ENCODE data around the gene BORCS8. TPM values are rescaled to one million over a fixed set of nuclear protein-coding genes. Genes with fewer than 3 reads are reported as not detected.

BORCS8 gene
- total and polyA plus RNA-seq, 2 of the 13 experiments (the other 11 are each of a cell fraction or from before 2014, with no cell fraction given): 9.6 to 13.3 TPM

DNA sequence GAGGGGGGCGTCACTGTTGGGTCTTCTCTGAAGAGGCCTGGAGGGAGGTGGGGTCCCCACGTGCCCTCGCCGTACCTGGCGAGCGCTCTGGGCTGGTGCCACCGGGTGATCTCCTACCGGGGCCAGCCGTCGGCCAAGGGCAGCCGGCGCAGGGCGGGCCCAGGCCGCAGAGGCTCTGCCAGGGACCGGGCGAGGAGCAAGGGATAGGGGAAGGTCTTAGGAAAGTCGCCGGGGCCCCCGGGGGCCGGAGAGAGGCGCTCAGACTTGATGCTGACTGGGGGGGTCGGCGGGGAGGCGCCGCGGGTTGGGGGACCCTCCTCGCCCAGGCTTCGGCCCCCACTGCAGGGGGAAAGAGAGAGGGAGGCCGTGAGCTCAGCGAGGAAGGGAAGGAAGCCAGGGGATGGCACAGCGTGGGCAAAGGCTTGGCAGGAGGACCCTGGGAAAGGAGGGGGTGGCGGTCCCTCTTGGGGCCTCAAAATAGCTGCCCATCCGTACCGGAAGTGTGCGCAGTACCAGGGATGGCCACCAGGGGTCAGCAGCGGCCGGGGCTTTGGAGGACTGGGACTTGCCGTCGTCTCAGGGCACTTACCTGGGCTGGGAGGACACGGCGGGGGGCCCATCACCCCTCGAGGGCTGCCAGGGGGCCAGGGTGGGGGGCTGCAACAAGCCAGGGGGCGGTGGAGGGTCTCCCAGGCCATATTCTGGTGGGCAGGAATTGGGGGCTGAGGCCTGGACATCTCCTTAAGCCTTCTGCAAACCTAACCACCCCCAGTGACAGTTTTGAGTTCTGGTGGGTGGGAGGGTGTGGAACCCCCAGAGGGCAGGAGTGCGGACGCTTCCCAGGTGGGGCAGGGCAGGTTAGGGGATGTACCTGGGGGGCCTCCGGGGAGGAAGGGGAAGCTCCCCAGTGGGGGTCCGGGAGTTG, 46.0 kb downstream of the BORCS8 start:
- Histone ChIP-seq H3K4me1 (ENCODE audit: insufficient read depth, low read length) (no peaks in the 10 kb centered on the region), H3K9ac (ENCODE audit: insufficient read depth, low read depth, low read length) (no peak overlapping the region), H2AFZ (ENCODE audit: low read length) (no peak overlapping the region), H3K27ac (ENCODE audit: extremely low read length, insufficient read depth, low read length) (no peak overlapping the region), H4K20me1 (ENCODE audit: insufficient read depth, low read length) (no peaks in the 10 kb centered on the region), H3K36me3 (replicated peaks in 1 of 2; ENCODE audit: control insufficient read depth in 1 of 2, insufficient read depth in 2 of 2, low read length in 2 of 2) (peaks cover 2 to 11% of the 10 kb centered on the region in 2 experiments; a peak in 3 of 5 replicates), H3K27me3 (ENCODE audit: control insufficient read depth in 1 of 2, insufficient read depth in 2 of 2, low read length in 2 of 2) (no peaks in the 10 kb centered on the region), H3K9me3 (ENCODE audit: low read length) (no peaks in the 10 kb centered on the region), H3K4me3 (replicated peaks in 1 of 3; ENCODE audit: insufficient read depth in 1 of 3, low read depth in 2 of 3, low read length in 3 of 3) (no peak overlapping the region), H3K79me2 (ENCODE audit: insufficient read depth, low read length) (no peaks in the 10 kb centered on the region), H3K4me2 (ENCODE audit: low read depth, low read length) (no peak overlapping the region)
- FAIRE-seq (no peak), DNase-seq (ENCODE audit: low spot score) (peak; percentile 35), ATAC-seq (peak; percentile 83)
- BruUV-seq (replicated peaks): no TSS peak
- ChIA-PET POLR2A (interaction anchor here (1.1 kb wide), 1 partner anchor 24 kb away, joined by 3 read pairs; the partner anchor contains the start of gene MEF2B), CTCF (ENCODE audit: low intra/inter-chr PET ratio, low total read pairs) (interaction anchor here (0.8 to 5.0 kb wide), 3 partner anchors 26 to 215 kb away, joined by 4 to 88 read pairs (median 6); no protein-coding TSS in a partner anchor)
- 59% methylated on average over 25 of the region's 47 CpGs for WGBS (ENCODE audit: low lambda C conversion rate)
- in situ Hi-C loops (cut with HindIII; ENCODE audit: extremely low pct_ligation_motif_present, low pct_unique_long_range_greater_than_20kb) (no loop called here), intact Hi-C loops (cut with micrococcal nuclease; ENCODE audit: unreplicated experiment) (loop anchor here (1.0 kb wide), 1 partner anchor 29 kb away; no protein-coding TSS in a partner anchor)
- TF ChIP-seq, protein P1, sequence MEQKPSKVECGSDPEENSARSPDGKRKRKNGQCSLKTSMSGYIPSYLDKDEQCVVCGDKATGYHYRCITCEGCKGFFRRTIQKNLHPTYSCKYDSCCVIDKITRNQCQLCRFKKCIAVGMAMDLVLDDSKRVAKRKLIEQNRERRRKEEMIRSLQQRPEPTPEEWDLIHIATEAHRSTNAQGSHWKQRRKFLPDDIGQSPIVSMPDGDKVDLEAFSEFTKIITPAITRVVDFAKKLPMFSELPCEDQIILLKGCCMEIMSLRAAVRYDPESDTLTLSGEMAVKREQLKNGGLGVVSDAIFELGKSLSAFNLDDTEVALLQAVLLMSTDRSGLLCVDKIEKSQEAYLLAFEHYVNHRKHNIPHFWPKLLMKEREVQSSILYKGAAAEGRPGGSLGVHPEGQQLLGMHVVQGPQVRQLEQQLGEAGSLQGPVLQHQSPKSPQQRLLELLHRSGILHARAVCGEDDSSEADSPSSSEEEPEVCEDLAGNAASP (CRISPR knock-in tag; IDR thresholded peaks at IDR 0.05; ENCODE audit: borderline replicate concordance): 0 out of 2 replicates have a peak, but pooled peaks have one; percentile 36
- TF ChIP-seq ZBTB8A (CRISPR knock-in tag; IDR thresholded peaks at IDR 0.05; ENCODE audit: borderline replicate concordance, low read depth): no peak
- TF ChIP-seq ZNF329 (CRISPR knock-in tag; IDR thresholded peaks at IDR 0.05; ENCODE audit: low read depth): 0 out of 2 replicates have a peak, but pooled peaks have one; percentile 39
- TF ChIP-seq RAD21 (CRISPR knock-in tag; IDR thresholded peaks at IDR 0.05): peak; percentile 90
- TF ChIP-seq KDM2A (CRISPR knock-in tag; IDR thresholded peaks at IDR 0.05; ENCODE audit: borderline replicate concordance, low read depth): peak; percentile 55; the same call in 1 of the 2 replicates
- 0 out of 2 replicates have a peak, but pooled peaks have one; percentile 33 for TF ChIP-seq HNRNPL (IDR thresholded peaks at IDR 0.05; ENCODE audit: low read depth, low read length)
- TF ChIP-seq HMG20B (CRISPR knock-in tag; conservative IDR thresholded peaks at IDR 0.05): no peak
- TF ChIP-seq RXRB (CRISPR knock-in tag; IDR thresholded peaks at IDR 0.05; ENCODE audit: borderline replicate concordance): no peak
- 0 out of 2 replicates have a peak, but pooled peaks have one; percentile 10 for TF ChIP-seq BHLHE40 (IDR thresholded peaks at IDR 0.05; ENCODE audit: low read length)
- TF ChIP-seq, protein P2, sequence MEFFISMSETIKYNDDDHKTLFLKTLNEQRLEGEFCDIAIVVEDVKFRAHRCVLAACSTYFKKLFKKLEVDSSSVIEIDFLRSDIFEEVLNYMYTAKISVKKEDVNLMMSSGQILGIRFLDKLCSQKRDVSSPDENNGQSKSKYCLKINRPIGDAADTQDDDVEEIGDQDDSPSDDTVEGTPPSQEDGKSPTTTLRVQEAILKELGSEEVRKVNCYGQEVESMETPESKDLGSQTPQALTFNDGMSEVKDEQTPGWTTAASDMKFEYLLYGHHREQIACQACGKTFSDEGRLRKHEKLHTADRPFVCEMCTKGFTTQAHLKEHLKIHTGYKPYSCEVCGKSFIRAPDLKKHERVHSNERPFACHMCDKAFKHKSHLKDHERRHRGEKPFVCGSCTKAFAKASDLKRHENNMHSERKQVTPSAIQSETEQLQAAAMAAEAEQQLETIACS (CRISPR knock-in tag; IDR thresholded peaks at IDR 0.05): no peak
- TF ChIP-seq ZSCAN9 (CRISPR knock-in tag; IDR thresholded peaks at IDR 0.05; ENCODE audit: borderline replicate concordance): no peak
- TF ChIP-seq, protein P3, sequence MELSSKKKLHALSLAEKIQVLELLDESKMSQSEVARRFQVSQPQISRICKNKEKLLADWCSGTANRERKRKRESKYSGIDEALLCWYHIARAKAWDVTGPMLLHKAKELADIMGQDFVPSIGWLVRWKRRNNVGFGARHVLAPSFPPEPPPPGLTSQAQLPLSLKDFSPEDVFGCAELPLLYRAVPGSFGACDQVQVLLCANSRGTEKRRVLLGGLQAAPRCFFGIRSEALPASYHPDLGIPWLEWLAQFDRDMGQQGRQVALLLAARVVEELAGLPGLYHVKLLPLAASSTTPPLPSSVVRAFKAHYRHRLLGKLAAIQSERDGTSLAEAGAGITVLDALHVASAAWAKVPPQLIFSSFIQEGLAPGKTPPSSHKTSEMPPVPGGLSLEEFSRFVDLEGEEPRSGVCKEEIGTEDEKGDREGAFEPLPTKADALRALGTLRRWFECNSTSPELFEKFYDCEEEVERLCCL (CRISPR knock-in tag; IDR thresholded peaks at IDR 0.05; ENCODE audit: borderline replicate concordance): no peak
- TF ChIP-seq TGIF2 (CRISPR knock-in tag; IDR thresholded peaks at IDR 0.05): no peak
- no peak for TF ChIP-seq ZNF441 (CRISPR knock-in tag; IDR thresholded peaks at IDR 0.05; ENCODE audit: borderline replicate concordance)
- no peak for TF ChIP-seq POLR2AphosphoS2 (IDR thresholded peaks at IDR 0.05; ENCODE audit: low read depth, low read length)
- peak; percentile 88 for TF ChIP-seq STAG1 (CRISPR knock-in tag; IDR thresholded peaks at IDR 0.05)
- TF ChIP-seq HNF4G (IDR thresholded peaks at IDR 0.05; ENCODE audit: borderline replicate concordance, low read depth, low read length): no peak
- TF ChIP-seq HNF4G (CRISPR knock-in tag; IDR thresholded peaks at IDR 0.05; ENCODE audit: borderline replicate concordance, low read depth): no peak
